Measurements from ENCODE around the gene BMERB1.
"Not testable (repeated sequence)": the region's sequence is repeated elsewhere in the genome, so short reads cannot be mapped to it uniquely, and the experiment has no call there.

Gene BMERB1

DNA sequence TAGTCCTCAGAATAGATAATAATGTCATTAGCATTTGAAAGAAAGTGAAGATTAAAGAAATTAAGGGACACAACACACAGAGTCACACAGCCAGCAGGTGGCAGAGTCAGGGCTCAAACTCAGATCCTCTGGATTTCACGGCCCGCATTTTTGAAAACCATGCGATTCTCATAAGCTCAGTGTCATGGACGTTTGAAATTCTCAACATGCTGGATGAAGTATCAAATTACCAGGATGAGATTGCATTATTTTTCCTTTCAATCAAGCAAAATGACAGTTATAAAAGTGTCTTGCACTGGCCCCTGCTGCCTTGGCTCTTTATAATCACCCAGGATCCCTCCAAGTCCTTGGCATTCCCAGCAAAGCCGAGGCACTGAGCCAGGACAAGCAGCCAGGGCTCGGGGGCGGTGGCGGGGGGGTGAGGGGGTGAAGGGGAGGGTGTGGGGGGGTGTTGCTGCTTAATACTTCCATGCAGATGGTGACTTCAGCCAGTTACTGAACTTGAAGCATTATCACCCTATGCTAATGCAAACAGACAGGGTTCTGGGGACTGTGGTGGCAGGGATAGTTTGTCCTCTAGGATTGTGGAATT is 6.6 kb upstream of the BMERB1 start:
- CTCF ChIA-PET, result interaction anchor here (0.6 to 4.9 kb wide), 25 partner anchors 9 to 281 kb away, joined by 3 to 57 read pairs (median 3); partner anchors contain the start of gene MARF1
- TF ChIP-seq, protein P1, sequence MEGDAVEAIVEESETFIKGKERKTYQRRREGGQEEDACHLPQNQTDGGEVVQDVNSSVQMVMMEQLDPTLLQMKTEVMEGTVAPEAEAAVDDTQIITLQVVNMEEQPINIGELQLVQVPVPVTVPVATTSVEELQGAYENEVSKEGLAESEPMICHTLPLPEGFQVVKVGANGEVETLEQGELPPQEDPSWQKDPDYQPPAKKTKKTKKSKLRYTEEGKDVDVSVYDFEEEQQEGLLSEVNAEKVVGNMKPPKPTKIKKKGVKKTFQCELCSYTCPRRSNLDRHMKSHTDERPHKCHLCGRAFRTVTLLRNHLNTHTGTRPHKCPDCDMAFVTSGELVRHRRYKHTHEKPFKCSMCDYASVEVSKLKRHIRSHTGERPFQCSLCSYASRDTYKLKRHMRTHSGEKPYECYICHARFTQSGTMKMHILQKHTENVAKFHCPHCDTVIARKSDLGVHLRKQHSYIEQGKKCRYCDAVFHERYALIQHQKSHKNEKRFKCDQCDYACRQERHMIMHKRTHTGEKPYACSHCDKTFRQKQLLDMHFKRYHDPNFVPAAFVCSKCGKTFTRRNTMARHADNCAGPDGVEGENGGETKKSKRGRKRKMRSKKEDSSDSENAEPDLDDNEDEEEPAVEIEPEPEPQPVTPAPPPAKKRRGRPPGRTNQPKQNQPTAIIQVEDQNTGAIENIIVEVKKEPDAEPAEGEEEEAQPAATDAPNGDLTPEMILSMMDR (IDR thresholded peaks at IDR 0.05; ENCODE audit: insufficient read depth, low read length, missing control alignments), result peak; percentile 61
- DNase-seq (ENCODE audit: low read depth, low spot score), result no peak
- POLR2A ChIA-PET, result no interaction called here
- H3K4me3 ChIP-seq (ENCODE audit: low read depth, low read length), result peak overlapping the region; percentile 34

DNA sequence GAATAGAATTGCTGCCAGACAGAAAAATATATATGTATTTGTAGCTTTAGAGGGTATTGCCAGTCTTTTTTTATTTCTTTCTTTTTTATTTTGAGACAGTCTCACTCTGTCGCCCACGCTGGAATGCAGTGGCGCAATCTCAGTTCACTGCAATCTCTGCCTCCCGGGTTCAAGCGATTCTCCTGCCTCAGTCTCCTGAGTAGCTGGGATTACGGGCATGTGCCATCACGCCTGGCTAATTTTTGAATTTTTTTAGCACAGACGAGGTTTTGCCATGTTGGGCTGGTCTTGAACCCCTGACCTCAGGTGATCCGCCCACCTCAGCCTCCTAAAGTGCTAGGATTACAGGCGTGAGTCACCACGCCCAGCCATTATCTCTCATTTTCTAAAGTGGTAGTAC is 3.5 kb upstream of the BMERB1 start:
- CTCF ChIA-PET, result interaction anchor here (0.9 kb wide), 1 partner anchor 79 kb away, joined by 3 read pairs; no protein-coding TSS in a partner anchor
- POLR2A ChIA-PET; H3K4me3 ChIP-seq (ENCODE audit: low read depth, low read length); DNase-seq (ENCODE audit: low read depth, low spot score): not testable (repeated sequence)

DNA sequence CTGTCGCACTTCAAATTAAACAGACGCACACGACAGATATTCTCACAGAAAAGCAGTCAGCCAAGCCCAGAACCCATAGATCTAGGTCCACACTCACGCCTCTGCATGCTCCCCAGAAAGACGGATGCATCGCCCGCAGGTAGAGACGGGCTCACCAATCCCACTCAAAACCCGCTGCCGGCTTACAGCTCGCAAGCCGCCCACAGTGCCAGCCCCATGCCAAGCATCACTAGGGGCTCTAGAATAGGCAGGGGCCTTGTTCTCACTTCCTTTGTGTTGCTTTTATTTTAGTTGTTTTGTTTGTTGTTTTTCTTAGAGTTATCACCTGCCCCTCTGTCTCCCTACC is 336 bp upstream of the BMERB1 start:
- ChIA-PET CTCF (no interaction called here), POLR2A (no interaction called here)
- DNase-seq (ENCODE audit: low read depth, low spot score), result no peak
- TF ChIP-seq, protein P1 (IDR thresholded peaks at IDR 0.05; ENCODE audit: insufficient read depth, low read length, missing control alignments), result no peak
- H3K4me3 ChIP-seq (ENCODE audit: low read depth, low read length), result peak overlapping the region; percentile 94

DNA sequence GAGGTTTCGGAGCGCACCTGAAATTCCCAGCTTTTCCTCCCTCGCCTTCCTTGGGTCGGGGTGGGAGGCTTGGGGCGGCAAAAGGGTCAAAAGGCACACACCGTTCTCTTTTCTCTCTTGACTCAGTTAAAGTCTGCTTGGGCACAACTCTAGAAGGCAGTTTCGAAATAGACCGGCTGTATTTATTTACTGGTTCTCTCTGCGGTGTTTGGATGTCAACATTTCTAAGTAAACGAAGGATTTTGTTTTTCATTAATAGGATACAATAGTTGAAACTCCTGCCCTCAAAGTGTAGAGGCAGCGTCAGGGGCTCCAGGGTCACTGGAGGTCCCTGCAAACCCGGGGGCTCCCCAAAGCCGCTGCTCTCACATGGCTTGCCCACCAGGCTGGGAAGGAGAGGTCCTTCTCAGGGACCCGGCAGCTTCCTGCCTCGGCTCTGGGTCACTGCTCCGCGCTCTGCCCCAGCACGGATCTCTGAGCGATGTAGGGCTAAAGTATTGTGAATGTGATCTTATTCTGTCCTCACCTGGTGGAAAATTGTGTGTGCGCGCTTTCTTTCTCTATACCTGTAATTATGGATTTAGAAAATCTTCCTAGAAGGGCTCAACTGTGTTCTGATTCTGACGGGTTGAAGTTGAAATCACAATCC is 952 bp downstream of the BMERB1 start:
- TF ChIP-seq, protein P1 (IDR thresholded peaks at IDR 0.05; ENCODE audit: insufficient read depth, low read length, missing control alignments), result no peak
- POLR2A ChIA-PET, result no interaction called here
- H3K4me3 ChIP-seq (ENCODE audit: low read depth, low read length), result peak overlapping the region; percentile 94
- CTCF ChIA-PET, result no interaction called here
- no peak for DNase-seq (ENCODE audit: low read depth, low spot score)

DNA sequence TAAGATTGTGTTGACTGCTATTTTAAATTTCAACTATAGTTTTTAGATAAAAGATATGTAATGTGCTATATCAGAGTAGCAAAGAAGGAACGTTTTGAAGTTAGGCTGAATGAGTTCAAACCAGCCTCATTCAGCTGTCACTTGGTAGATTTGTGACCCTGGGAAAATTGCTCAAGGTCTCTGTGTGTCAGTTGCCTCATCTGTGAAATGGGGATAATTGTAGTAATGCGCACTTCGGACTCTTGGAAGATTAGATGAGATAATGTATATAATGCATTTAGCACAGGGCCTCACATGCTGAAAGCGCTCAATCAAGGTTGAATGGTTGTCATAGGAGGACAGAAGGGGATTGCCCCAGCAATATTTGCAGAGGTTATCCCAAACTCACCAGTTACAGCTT is 4.7 kb downstream of the BMERB1 start:
- TF ChIP-seq, protein P1 (IDR thresholded peaks at IDR 0.05; ENCODE audit: insufficient read depth, low read length, missing control alignments), result no peak
- no peak for DNase-seq (ENCODE audit: low read depth, low spot score)
- H3K4me3 ChIP-seq (ENCODE audit: low read depth, low read length), result no peak overlapping the region
- CTCF ChIA-PET, result interaction anchor here (1.1 to 1.5 kb wide), 3 partner anchors 11 to 265 kb away, joined by 3 to 4 read pairs (median 4); no protein-coding TSS in a partner anchor
- POLR2A ChIA-PET, result no interaction called here

DNA sequence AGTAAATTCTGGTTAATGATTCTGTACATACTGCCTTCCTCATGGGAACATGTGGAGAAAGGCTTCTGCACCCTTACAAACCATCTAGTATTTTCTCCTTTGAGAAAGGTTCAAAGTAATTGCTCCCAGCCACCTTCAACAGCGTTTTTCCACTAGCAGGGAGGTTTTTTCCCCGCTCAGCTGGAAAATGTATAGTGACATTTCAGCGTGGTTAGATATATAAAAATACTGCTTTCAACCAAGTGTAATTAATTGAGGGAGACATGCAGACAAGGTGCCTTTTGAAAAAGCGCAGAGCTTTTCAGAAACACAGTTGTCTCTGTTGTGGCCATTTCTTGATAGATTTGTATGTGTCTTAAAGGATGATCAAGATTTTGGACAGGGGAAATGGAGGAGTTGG is 5.1 kb downstream of the BMERB1 start:
- DNase-seq (ENCODE audit: low read depth, low spot score), result no peak
- TF ChIP-seq, protein P1 (IDR thresholded peaks at IDR 0.05; ENCODE audit: insufficient read depth, low read length, missing control alignments), result no peak
- no peak overlapping the region for H3K4me3 ChIP-seq (ENCODE audit: low read depth, low read length)
- ChIA-PET POLR2A (interaction anchor here (0.6 to 1.2 kb wide), 2 partner anchors 16 to 50 kb away, joined by 3 to 4 read pairs; no protein-coding TSS in a partner anchor), CTCF (interaction anchor here (1.1 to 1.5 kb wide), 3 partner anchors 12 to 264 kb away, joined by 3 to 4 read pairs (median 4); no protein-coding TSS in a partner anchor)
